T-helper 2 cell treated with Interferon-gamma antibody and Interleukin-4, amounts not matched to agents 100 ng/mL and 5 ng/mL, for 36 hours (primary cell): ENCODE data around the gene VWF. TPM values are rescaled to one million over a fixed set of nuclear protein-coding genes. Genes with fewer than 3 reads are reported as not detected.
"Not testable (repeated sequence)": the region's sequence is repeated elsewhere in the genome, so short reads cannot be mapped to it uniquely, and the experiment has no call there.

Experiments
- intact Hi-C: fragments of 100-400 bp; cut with micrococcal nuclease; formaldehyde crosslinking; loops from one replicate; pipeline ENCODE4 v1.15.1; 2023
- total RNA-seq: library from RNA; stranded (reverse); gene quantifications from 2 replicates; pipeline ENCODE4 v1.2.3, GENCODE V29; 2022

Gene VWF
- total RNA-seq, 1 donor from 2014 or later = 0.02 TPM

GRCh38 chr12:6146509-6146908 is 22.0 kb upstream of the VWF start:
- intact Hi-C loops = no loop called here

GRCh38 chr12:6145564-6145963 is 21.1 kb upstream of the VWF start:
- intact Hi-C loops = no loop called here

- intact Hi-C loops = no loop called here
Measured at GRCh38 chr12:6143303-6143675, 18.8 kb upstream of the VWF start.

GRCh38 chr12:6142368-6143302 is 18.2 kb upstream of the VWF start:
- intact Hi-C loops = not testable (repeated sequence)

GRCh38 chr12:6141731-6142367 is 17.4 kb upstream of the VWF start:
- intact Hi-C loops = not testable (repeated sequence)

GRCh38 chr12:6140651-6141447 is 16.4 kb upstream of the VWF start:
- intact Hi-C loops = no loop called here

GRCh38 chr12:6135071-6135470 is 10.6 kb upstream of the VWF start:
- intact Hi-C loops = no loop called here

GRCh38 chr12:6133642-6134041 is 9.2 kb upstream of the VWF start:
- intact Hi-C loops = no loop called here

GRCh38 chr12:6132496-6132895 is 8.0 kb upstream of the VWF start:
- intact Hi-C loops = no loop called here

GRCh38 chr12:6125310-6125608 is 789 bp upstream of the VWF start:
- intact Hi-C loops = no loop called here

- intact Hi-C loops = no loop called here
Measured at GRCh38 chr12:6123258-6123657, 1.2 kb downstream of the VWF start.

- intact Hi-C loops = no loop called here
Measured at GRCh38 chr12:6122201-6122600, 2.3 kb downstream of the VWF start.

- intact Hi-C loops = no loop called here
Measured at GRCh38 chr12:6120796-6121473, 3.5 kb downstream of the VWF start.

- intact Hi-C loops = no loop called here
Measured at GRCh38 chr12:6118891-6119568, 5.4 kb downstream of the VWF start.

GRCh38 chr12:6116471-6117021 is 7.9 kb downstream of the VWF start:
- intact Hi-C loops = no loop called here

- intact Hi-C loops = no loop called here
Measured at GRCh38 chr12:6115389-6115788, 9.1 kb downstream of the VWF start.

- intact Hi-C loops = no loop called here
Measured at GRCh38 chr12:6114476-6114870, 10.0 kb downstream of the VWF start.

GRCh38 chr12:6113691-6114475 is 10.6 kb downstream of the VWF start:
- intact Hi-C loops = no loop called here

GRCh38 chr12:6112004-6112403 is 12.5 kb downstream of the VWF start:
- intact Hi-C loops = no loop called here

GRCh38 chr12:6110006-6110405 is 14.5 kb downstream of the VWF start:
- intact Hi-C loops = no loop called here
